Fibroblast of pulmonary artery (primary cell): ENCODE results near the gene NCK2.
"Not testable (repeated sequence)": the region's sequence is repeated elsewhere in the genome, so short reads cannot be mapped to it uniquely, and the experiment has no call there.

Experiments
- DNase-seq: peaks from one replicate; pipeline ENCODE4 v3.0.0-alpha.2; 2010; ENCODE audit warnings: low read depth
- H3K4me3 ChIP-seq: replicated peaks from 2 replicates; pipeline ENCODE4 v1.5.1; 2011; ENCODE audit warnings: low read depth, mild to moderate bottlenecking, control low read depth, low read length, moderate library complexity
- TF ChIP-seq, protein P1 (sequence below): IDR thresholded peaks from 2 replicates; pipeline ENCODE4 v1.5.1; 2011; ENCODE audit warnings: mild to moderate bottlenecking, control low read depth, low read length, inconsistent platforms; ENCODE audit errors: missing control alignments

The NCK2 gene

GRCh38 chr2:105893011-105893995 is 148.6 kb downstream of the NCK2 start:
- DNase-seq: no peak
- no peak overlapping the region for H3K4me3 ChIP-seq
- TF ChIP-seq, protein P1, sequence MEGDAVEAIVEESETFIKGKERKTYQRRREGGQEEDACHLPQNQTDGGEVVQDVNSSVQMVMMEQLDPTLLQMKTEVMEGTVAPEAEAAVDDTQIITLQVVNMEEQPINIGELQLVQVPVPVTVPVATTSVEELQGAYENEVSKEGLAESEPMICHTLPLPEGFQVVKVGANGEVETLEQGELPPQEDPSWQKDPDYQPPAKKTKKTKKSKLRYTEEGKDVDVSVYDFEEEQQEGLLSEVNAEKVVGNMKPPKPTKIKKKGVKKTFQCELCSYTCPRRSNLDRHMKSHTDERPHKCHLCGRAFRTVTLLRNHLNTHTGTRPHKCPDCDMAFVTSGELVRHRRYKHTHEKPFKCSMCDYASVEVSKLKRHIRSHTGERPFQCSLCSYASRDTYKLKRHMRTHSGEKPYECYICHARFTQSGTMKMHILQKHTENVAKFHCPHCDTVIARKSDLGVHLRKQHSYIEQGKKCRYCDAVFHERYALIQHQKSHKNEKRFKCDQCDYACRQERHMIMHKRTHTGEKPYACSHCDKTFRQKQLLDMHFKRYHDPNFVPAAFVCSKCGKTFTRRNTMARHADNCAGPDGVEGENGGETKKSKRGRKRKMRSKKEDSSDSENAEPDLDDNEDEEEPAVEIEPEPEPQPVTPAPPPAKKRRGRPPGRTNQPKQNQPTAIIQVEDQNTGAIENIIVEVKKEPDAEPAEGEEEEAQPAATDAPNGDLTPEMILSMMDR: no peak

DNA sequence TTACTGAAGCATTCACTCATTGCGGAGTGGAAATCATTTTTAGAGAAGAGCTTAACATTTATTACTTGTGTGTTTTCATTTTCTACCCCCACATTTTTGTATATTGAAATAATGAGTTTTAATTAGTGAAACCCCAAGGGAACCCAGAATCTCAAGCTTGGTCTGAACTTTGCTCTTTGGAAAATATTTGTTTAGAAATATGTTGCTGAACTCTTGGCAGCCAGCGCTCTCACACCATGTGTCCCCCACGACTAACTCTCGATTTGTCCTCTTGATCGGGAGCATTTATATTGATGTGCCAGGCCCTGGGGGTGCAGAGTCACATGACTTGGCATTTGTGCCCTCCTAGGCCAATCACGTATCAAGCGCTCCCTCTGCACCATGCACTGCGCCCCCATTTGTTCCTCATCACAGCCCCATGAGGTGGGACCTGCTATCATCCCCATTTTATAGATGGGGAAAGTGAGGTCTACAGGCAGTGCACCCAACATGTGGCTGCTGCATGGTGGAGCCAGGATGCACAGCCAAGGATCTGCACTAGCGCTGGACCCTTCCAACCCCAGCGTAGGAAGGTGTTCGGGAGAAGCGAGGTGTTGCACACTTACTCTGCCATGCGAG is 149.7 kb downstream of the NCK2 start:
- TF ChIP-seq, protein P1: no peak
- DNase-seq: no peak
- H3K4me3 ChIP-seq: no peak overlapping the region

- no peak for DNase-seq
- TF ChIP-seq, protein P1: no peak
- no peak overlapping the region for H3K4me3 ChIP-seq
Observed at GRCh38 chr2:105895990-105896764, 151.5 kb downstream of the NCK2 start.

GRCh38 chr2:105896765-105897163 is 152.1 kb downstream of the NCK2 start:
- TF ChIP-seq, protein P1: peak; percentile 4
- no peak overlapping the region for H3K4me3 ChIP-seq
- DNase-seq: no peak

DNA sequence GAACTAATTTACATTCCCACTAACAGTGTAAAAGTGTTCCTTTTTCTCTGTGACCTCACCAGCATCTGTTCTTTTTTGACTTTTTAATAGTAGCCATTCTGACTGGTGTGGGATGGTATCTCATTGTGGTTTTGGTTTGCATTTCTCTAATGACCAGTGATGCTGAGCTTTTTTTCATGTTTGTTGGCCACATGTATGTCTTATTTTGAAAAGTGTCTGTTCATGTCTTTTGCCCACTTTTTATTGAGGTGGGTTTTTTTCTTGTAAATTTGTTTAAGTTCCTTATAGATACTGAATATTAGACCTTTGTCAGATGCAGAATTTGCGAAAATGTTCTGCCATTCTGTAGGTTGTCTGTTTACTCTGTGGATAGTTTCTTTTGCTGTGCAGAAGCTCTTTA is 153.0 kb downstream of the NCK2 start:
- not testable (repeated sequence) for H3K4me3 ChIP-seq, DNase-seq

DNA sequence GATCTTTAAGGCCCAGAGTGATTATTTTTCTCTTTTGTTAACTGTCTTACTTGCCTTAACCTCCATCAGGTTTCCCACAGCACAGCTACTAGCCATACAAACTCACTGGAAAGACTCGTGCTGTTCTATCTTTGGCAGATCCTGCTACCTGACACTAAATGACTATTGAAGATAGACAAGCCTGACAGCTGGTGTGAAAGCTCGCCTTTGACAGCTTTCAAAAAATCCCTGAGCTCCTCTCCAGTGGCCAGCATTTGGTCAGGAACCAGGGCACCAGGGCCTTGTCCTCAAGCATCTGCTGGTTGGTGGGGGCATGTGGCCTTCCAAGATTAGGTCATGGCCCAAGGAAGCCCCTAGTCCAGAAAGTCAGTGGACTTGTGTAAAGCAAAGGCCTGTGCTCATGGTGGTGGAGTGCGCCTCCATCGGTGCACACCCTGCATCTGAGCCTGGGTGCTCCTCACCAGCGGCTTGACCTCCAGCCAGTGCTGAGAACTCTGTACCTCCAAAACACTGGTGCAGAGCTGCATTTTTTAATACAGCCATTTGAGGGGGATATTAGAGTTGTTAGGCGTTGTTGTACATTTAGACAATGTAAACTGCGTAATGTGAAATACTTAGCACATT is 158.5 kb downstream of the NCK2 start:
- TF ChIP-seq, protein P1: no peak

GRCh38 chr2:105904938-105905337 is 160.2 kb downstream of the NCK2 start:
- DNase-seq: no peak
- H3K4me3 ChIP-seq: no peak overlapping the region
- TF ChIP-seq, protein P1: no peak

More for the DNA sequence above, 158.5 kb downstream of the NCK2 start:
- no peak overlapping the region for H3K4me3 ChIP-seq
- no peak for DNase-seq
